Measurements from ENCODE around the gene C2orf80. TPM values are rescaled to one million over a fixed set of nuclear protein-coding genes. Genes with fewer than 3 reads are reported as not detected.

C2orf80 gene
- total RNA-seq, 1 donor from 2014 or later, result not detected

Other genes with a start within 250 kb of the C2orf80 start
- 15.1 and 19.5 TPM in 2 replicates for gene PLEKHM3, start 164.5 kb downstream of the C2orf80 start, total RNA-seq (ENCODE audit: low replicate concordance)
- gene CRYGD, start 65.5 kb downstream of the C2orf80 start, total RNA-seq (ENCODE audit: low replicate concordance), result not detected in 2 replicates
- not detected in 2 replicates for gene CRYGC, start 60.2 kb downstream of the C2orf80 start, total RNA-seq (ENCODE audit: low replicate concordance)
- gene CRYGB, start 43.9 kb downstream of the C2orf80 start, total RNA-seq (ENCODE audit: low replicate concordance), result 0.65 TPM in 1 of 2 replicates, not detected in the other
- not detected in 2 replicates for gene CRYGA, start 26.4 kb downstream of the C2orf80 start, total RNA-seq (ENCODE audit: low replicate concordance)
- 236 and 308 TPM in 2 replicates for gene IDH1, start 65.0 kb upstream of the C2orf80 start, total RNA-seq (ENCODE audit: low replicate concordance)
- 44.0 and 51.6 TPM in 2 replicates for gene PIKFYVE, start 76.2 kb upstream of the C2orf80 start, total RNA-seq (ENCODE audit: low replicate concordance)
- gene PTH2R, start 216.8 kb upstream of the C2orf80 start, total RNA-seq (ENCODE audit: low replicate concordance), result not detected in 2 replicates